Thoracic aorta (tissue), 2 donors: ENCODE measurements around the gene ZNF490. TPM values are rescaled to one million over a fixed set of nuclear protein-coding genes. Genes with fewer than 3 reads are reported as not detected.

ENCODE experiments used
- ATAC-seq: fragments of 150-250 bp; one replicate; pipeline ENCODE4 v1.8.0; 2017; ENCODE audit warnings: low read depth; ENCODE audit not compliant: insufficient number of reproducible peaks, low FRiP score
- DNase-seq: peaks from one replicate; pipeline ENCODE4 v3.0.0-alpha.2; 2020; ENCODE audit warnings: low spot score
- H3K27ac ChIP-seq, 2 donors: fragments of 200-600 bp; sonication (generic); 1 replicate in 1 of 2; 2 replicates in 1 of 2; pipeline ENCODE4 v1.5.1; 2016; ENCODE audit warnings: mild to moderate bottlenecking in 2 of 2, moderate library complexity in 2 of 2
- H3K27me3 ChIP-seq: fragments of 200-600 bp; sonication (generic); replicated peaks from 2 replicates; pipeline ENCODE4 v1.6.0; 2016; ENCODE audit warnings: mild to moderate bottlenecking; ENCODE audit not compliant: insufficient read depth
- H3K36me3 ChIP-seq: fragments of 200-600 bp; sonication (generic); one replicate; pipeline ENCODE4 v1.5.1; 2016
- H3K4me1 ChIP-seq, 2 donors: fragments of 200-600 bp; sonication (generic); 1 replicate in 1 of 2; 2 replicates in 1 of 2; pipeline versions ENCODE4 v1.5.1 to v1.6.0; 2016; ENCODE audit warnings: low read depth in 2 of 2, mild to moderate bottlenecking in 1 of 2; ENCODE audit not compliant: control insufficient read depth in 1 of 2
- H3K4me3 ChIP-seq: fragments of 200-600 bp; sonication (generic); 2 replicates; pipeline ENCODE4 v1.5.1; 2016; ENCODE audit warnings: mild to moderate bottlenecking
- H3K9me3 ChIP-seq: fragments of 200-600 bp; sonication (generic); 2 replicates; pipeline ENCODE4 v1.5.1; 2016
- CTCF ChIP-seq: fragments of 200-600 bp; sonication (generic); IDR thresholded peaks from one replicate; pipeline ENCODE4 v1.5.1; 2019; ENCODE audit warnings: antibody characterized with exemption
- total RNA-seq, 2 donors: library from RNA; depleted of rRNA; stranded (reverse); fragments of >200 nt; gene quantifications; one replicate each; pipeline versions ENCODE4 v1.1.0 to v1.2.3, GENCODE V29; 2016

Gene ZNF490
- total RNA-seq, 2 donors from 2014 or later: 3.4 to 8.1 TPM

DNA sequence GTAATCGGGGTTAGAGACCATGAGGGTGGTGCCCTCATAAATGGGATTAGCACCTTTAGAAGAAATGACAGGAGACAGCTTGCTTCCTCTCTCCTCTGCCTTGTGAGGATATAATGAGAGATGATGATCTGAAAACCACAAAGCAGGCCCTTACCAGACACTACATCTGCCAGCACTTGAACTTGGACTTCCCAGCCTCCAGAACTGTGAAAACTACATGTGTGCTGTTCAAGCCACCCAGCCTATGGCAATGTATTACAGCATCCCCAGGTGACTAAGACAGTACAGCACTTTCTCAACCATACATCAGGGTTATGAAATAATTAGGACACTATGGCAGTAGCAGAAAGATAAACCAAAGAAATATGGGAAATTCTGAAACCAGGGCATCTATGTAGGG, 66.8 kb downstream of the ZNF490 start:
- Histone ChIP-seq H3K4me3 (no peak overlapping the region), H3K9me3 (no peaks in the 10 kb centered on the region), H3K27me3 (no peaks in the 10 kb centered on the region), H3K36me3 (peaks cover 5% of the 10 kb centered on the region), H3K27ac (no peak overlapping the region), H3K4me1 (peaks cover 0 to 12% of the 10 kb centered on the region in 2 donors)
- TF ChIP-seq CTCF: no peak
- ATAC-seq (no peak), DNase-seq (no peak)

Other genes starting within 250 kb of the ZNF490 start
- 10 to 100 TPM in 1 of 2 donors, under 1 TPM in 1; 0.81 to 11.1 TPM for gene ZNF442, start 245.1 kb downstream of the ZNF490 start, total RNA-seq
- gene ZNF799, start 209.5 kb downstream of the ZNF490 start, total RNA-seq: 1 to 10 TPM; 6.8 to 7.6 TPM
- 1 to 10 TPM; 2.4 to 3.4 TPM for gene ZNF443, start 169.8 kb downstream of the ZNF490 start, total RNA-seq
- 1 to 10 TPM; 1.4 to 3.5 TPM for gene ZNF709, start 126.0 kb downstream of the ZNF490 start, total RNA-seq
- 10 to 100 TPM; 11.6 to 21.7 TPM for gene ZNF564, start 59.3 kb downstream of the ZNF490 start, total RNA-seq
- gene ZNF791, start 107 bp upstream of the ZNF490 start, total RNA-seq: 10 to 100 TPM; 26.0 to 32.4 TPM
- gene MAN2B1, start 55.9 kb upstream of the ZNF490 start, total RNA-seq: 100 to 1,000 TPM; 111 to 118 TPM
- 10 to 100 TPM; 12.1 to 16.2 TPM for gene WDR83, start 56.0 kb upstream of the ZNF490 start, total RNA-seq
- gene DHPS, start 71.1 kb upstream of the ZNF490 start, total RNA-seq: 100 to 1,000 TPM; 101 to 114 TPM
- gene GNG14, start 77.2 kb upstream of the ZNF490 start, total RNA-seq: not detected
- gene FBXW9, start 85.8 kb upstream of the ZNF490 start, total RNA-seq: 1 to 10 TPM; 3.0 to 3.9 TPM
- gene TNPO2, start 113.1 kb upstream of the ZNF490 start, total RNA-seq: 10 to 100 TPM; 79.0 to 88.9 TPM
- gene TRIR, start 123.9 kb upstream of the ZNF490 start, total RNA-seq: 100 to 1,000 TPM; 252 to 308 TPM
- 10 to 100 TPM; 30.7 to 50.0 TPM for gene GET3, start 126.7 kb upstream of the ZNF490 start, total RNA-seq
- gene BEST2, start 141.0 kb upstream of the ZNF490 start, total RNA-seq: not detected
- 100 to 1,000 TPM in 1 of 2 donors, 10 to 100 TPM in 1; 22.6 to 102 TPM for gene HOOK2, start 164.7 kb upstream of the ZNF490 start, total RNA-seq
- 1,000 to 10,000 TPM in 1 of 2 donors, 100 to 1,000 TPM in 1; 698 to 2,087 TPM for gene JUNB, start 180.7 kb upstream of the ZNF490 start, total RNA-seq
- 100 to 1,000 TPM; 107 to 235 TPM for gene PRDX2, start 191.0 kb upstream of the ZNF490 start, total RNA-seq
- not detected for gene THSD8, start 191.3 kb upstream of the ZNF490 start, total RNA-seq
- 1 to 10 TPM; 3.0 to 7.9 TPM for gene RNASEH2A, start 195.8 kb upstream of the ZNF490 start, total RNA-seq
- gene RTBDN, start 223.8 kb upstream of the ZNF490 start, total RNA-seq: not detected
- not detected for gene MAST1, start 227.7 kb upstream of the ZNF490 start, total RNA-seq